HEK293 (cell line): Measurements from ENCODE around the gene DIRAS1.

Experiments
- MZF1 ChIP-seq: fragments of 450-650 bp; formaldehyde crosslinking; IDR thresholded peaks from 2 replicates; pipeline ENCODE4 v1.5.1; 2017; ENCODE audit warnings: missing biosample characterization, missing genetic modification characterization, borderline replicate concordance
- ZFP3 ChIP-seq: fragments of 450-650 bp; formaldehyde crosslinking; IDR thresholded peaks from 2 replicates; pipeline ENCODE4 v1.5.1; 2016; ENCODE audit warnings: low read depth, missing biosample characterization, missing genetic modification characterization
- ZNF202 ChIP-seq: fragments of 450-650 bp; formaldehyde crosslinking; IDR thresholded peaks from 2 replicates; pipeline ENCODE4 v1.5.1; 2016; ENCODE audit warnings: missing biosample characterization, missing genetic modification characterization, borderline replicate concordance
- ZNF274 ChIP-seq, 2 experiments: fragments of 200-500 bp in 1 of 2; fragments of 450-650 bp in 1 of 2; sonication (Bioruptor generic) in 1 of 2; formaldehyde crosslinking in 1 of 2; IDR thresholded peaks; 2 replicates each; pipeline versions ENCODE4 v1.5.1 to v1.6.1; 2014 to 2016; ENCODE audit warnings: borderline replicate concordance in 1 of 2, inconsistent platforms in 1 of 2, low read length in 1 of 2, missing biosample characterization in 1 of 2, missing genetic modification characterization in 1 of 2
- ZNF341 ChIP-seq: fragments of 450-650 bp; formaldehyde crosslinking; IDR thresholded peaks from 2 replicates; pipeline ENCODE4; 2016; ENCODE audit warnings: low read depth, missing biosample characterization, missing genetic modification characterization
- ZNF37A ChIP-seq: fragments of 450-650 bp; IDR thresholded peaks from 2 replicates; pipeline ENCODE4 v1.5.1; 2018; ENCODE audit warnings: missing biosample characterization, missing genetic modification characterization
- ZNF416 ChIP-seq: fragments of 450-650 bp; formaldehyde crosslinking; IDR thresholded peaks from 2 replicates; pipeline ENCODE4 v1.5.1; 2016; ENCODE audit warnings: missing biosample characterization, missing genetic modification characterization
- ZNF426 ChIP-seq: fragments of 450-650 bp; formaldehyde crosslinking; IDR thresholded peaks from 2 replicates; pipeline ENCODE4 v1.5.1; 2017; ENCODE audit warnings: missing biosample characterization, missing genetic modification characterization, mild to moderate bottlenecking, inconsistent platforms, moderate library complexity
- ZNF792 ChIP-seq: fragments of 450-650 bp; formaldehyde crosslinking; IDR thresholded peaks from 2 replicates; pipeline ENCODE4 v1.5.1; 2016; ENCODE audit warnings: missing biosample characterization, missing genetic modification characterization
- ZNF843 ChIP-seq: fragments of 450-650 bp; formaldehyde crosslinking; IDR thresholded peaks from 2 replicates; pipeline ENCODE4 v1.5.1; 2016; ENCODE audit warnings: missing biosample characterization, missing genetic modification characterization
- TF ChIP-seq, protein P1 (sequence below): fragments of 450-650 bp; formaldehyde crosslinking; IDR thresholded peaks from 2 replicates; pipeline ENCODE4 v1.5.1; 2016; ENCODE audit warnings: missing biosample characterization, missing genetic modification characterization
- TF ChIP-seq, protein P2 (sequence below): fragments of 450-650 bp; formaldehyde crosslinking; IDR thresholded peaks from 2 replicates; pipeline ENCODE4 v1.5.1; 2016; ENCODE audit warnings: missing biosample characterization, missing genetic modification characterization, low read depth
- TF ChIP-seq, protein P3 (sequence below): fragments of 450-650 bp; formaldehyde crosslinking; IDR thresholded peaks from 2 replicates; pipeline ENCODE4 v1.5.1; 2016; ENCODE audit warnings: missing biosample characterization, missing genetic modification characterization

DNA sequence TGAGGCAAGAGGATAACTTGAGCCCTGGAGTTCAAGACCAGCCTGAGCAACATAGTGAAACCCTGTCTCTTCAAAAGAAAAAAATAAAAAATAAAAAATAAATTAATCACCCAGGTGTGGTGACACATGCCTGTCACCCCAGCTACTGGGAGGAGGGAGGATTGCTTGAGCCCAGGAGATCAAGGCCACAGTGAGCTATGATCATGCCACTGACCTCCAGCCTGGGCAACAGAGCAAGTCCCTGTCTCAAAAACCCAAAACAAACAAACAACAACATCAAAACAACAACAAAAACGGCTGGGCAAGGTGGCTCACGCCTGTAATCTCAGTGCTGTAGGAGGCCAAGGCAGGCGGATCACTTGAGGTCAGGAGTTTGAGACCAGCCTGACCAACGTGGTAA lies 22.9 kb upstream of the DIRAS1 start:
- no peak for TF ChIP-seq MZF1 (tag by site-specific recombination)
- TF ChIP-seq, protein P1, sequence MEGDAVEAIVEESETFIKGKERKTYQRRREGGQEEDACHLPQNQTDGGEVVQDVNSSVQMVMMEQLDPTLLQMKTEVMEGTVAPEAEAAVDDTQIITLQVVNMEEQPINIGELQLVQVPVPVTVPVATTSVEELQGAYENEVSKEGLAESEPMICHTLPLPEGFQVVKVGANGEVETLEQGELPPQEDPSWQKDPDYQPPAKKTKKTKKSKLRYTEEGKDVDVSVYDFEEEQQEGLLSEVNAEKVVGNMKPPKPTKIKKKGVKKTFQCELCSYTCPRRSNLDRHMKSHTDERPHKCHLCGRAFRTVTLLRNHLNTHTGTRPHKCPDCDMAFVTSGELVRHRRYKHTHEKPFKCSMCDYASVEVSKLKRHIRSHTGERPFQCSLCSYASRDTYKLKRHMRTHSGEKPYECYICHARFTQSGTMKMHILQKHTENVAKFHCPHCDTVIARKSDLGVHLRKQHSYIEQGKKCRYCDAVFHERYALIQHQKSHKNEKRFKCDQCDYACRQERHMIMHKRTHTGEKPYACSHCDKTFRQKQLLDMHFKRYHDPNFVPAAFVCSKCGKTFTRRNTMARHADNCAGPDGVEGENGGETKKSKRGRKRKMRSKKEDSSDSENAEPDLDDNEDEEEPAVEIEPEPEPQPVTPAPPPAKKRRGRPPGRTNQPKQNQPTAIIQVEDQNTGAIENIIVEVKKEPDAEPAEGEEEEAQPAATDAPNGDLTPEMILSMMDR (tag by site-specific recombination) = no peak
- TF ChIP-seq ZNF792 = no peak
- TF ChIP-seq ZNF274 (IDR thresholded peaks at IDR 0.05; ENCODE audit: low read length) = no peak
- TF ChIP-seq ZNF274 (tag by site-specific recombination; IDR thresholded peaks at IDR 0.05; ENCODE audit: borderline replicate concordance) = no peak
- no peak for TF ChIP-seq ZNF37A (tag by site-specific recombination)
- no peak for TF ChIP-seq ZNF202 (tag by site-specific recombination)
- no peak for TF ChIP-seq ZNF416 (tag by site-specific recombination)
- TF ChIP-seq ZNF426 = no peak
- no peak for TF ChIP-seq ZFP3 (tag by site-specific recombination)
- TF ChIP-seq ZNF843 (tag by site-specific recombination) = no peak
- TF ChIP-seq, protein P2, sequence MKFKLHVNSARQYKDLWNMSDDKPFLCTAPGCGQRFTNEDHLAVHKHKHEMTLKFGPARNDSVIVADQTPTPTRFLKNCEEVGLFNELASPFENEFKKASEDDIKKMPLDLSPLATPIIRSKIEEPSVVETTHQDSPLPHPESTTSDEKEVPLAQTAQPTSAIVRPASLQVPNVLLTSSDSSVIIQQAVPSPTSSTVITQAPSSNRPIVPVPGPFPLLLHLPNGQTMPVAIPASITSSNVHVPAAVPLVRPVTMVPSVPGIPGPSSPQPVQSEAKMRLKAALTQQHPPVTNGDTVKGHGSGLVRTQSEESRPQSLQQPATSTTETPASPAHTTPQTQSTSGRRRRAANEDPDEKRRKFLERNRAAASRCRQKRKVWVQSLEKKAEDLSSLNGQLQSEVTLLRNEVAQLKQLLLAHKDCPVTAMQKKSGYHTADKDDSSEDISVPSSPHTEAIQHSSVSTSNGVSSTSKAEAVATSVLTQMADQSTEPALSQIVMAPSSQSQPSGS (tag by site-specific recombination) = no peak
- TF ChIP-seq ZNF341 (tag by site-specific recombination) = no peak
- TF ChIP-seq, protein P3, sequence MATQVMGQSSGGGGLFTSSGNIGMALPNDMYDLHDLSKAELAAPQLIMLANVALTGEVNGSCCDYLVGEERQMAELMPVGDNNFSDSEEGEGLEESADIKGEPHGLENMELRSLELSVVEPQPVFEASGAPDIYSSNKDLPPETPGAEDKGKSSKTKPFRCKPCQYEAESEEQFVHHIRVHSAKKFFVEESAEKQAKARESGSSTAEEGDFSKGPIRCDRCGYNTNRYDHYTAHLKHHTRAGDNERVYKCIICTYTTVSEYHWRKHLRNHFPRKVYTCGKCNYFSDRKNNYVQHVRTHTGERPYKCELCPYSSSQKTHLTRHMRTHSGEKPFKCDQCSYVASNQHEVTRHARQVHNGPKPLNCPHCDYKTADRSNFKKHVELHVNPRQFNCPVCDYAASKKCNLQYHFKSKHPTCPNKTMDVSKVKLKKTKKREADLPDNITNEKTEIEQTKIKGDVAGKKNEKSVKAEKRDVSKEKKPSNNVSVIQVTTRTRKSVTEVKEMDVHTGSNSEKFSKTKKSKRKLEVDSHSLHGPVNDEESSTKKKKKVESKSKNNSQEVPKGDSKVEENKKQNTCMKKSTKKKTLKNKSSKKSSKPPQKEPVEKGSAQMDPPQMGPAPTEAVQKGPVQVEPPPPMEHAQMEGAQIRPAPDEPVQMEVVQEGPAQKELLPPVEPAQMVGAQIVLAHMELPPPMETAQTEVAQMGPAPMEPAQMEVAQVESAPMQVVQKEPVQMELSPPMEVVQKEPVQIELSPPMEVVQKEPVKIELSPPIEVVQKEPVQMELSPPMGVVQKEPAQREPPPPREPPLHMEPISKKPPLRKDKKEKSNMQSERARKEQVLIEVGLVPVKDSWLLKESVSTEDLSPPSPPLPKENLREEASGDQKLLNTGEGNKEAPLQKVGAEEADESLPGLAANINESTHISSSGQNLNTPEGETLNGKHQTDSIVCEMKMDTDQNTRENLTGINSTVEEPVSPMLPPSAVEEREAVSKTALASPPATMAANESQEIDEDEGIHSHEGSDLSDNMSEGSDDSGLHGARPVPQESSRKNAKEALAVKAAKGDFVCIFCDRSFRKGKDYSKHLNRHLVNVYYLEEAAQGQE = no peak
